ENCODE results near the gene GRIK3.

GRCh38 chr1:37020653-37021277 lies 13.6 kb downstream of the GRIK3 start:
- TF ChIP-seq, protein P1, sequence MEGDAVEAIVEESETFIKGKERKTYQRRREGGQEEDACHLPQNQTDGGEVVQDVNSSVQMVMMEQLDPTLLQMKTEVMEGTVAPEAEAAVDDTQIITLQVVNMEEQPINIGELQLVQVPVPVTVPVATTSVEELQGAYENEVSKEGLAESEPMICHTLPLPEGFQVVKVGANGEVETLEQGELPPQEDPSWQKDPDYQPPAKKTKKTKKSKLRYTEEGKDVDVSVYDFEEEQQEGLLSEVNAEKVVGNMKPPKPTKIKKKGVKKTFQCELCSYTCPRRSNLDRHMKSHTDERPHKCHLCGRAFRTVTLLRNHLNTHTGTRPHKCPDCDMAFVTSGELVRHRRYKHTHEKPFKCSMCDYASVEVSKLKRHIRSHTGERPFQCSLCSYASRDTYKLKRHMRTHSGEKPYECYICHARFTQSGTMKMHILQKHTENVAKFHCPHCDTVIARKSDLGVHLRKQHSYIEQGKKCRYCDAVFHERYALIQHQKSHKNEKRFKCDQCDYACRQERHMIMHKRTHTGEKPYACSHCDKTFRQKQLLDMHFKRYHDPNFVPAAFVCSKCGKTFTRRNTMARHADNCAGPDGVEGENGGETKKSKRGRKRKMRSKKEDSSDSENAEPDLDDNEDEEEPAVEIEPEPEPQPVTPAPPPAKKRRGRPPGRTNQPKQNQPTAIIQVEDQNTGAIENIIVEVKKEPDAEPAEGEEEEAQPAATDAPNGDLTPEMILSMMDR (IDR thresholded peaks at IDR 0.05), result no peak
- no peak for TF ChIP-seq POLR2A (IDR thresholded peaks at IDR 0.05)
